Activated CD4-positive, alpha-beta memory T cell treated with anti-CD3 and anti-CD28 coated beads, Interleukin-2, amount 10 ng/mL, durations not matched to agents 7 days and 5 days (primary cell): ENCODE data around the gene SPIRE2. TPM values are rescaled to one million over a fixed set of nuclear protein-coding genes. Genes with fewer than 3 reads are reported as not detected.

Experiments used
- CTCF ChIA-PET: fragments of 350-600 bp; sonication (Branson Sonifier 250); formaldehyde crosslinking; loops from one replicate; lab custom pipeline; 2021; ENCODE audit warnings: antibody characterized with exemption, inconsistent platforms; lab: Charles Lee
- POLR2A ChIA-PET: fragments of 350-600 bp; sonication (Branson Sonifier 250); formaldehyde crosslinking; loops from one replicate; lab custom pipeline; 2021; ENCODE audit warnings: antibody characterized with exemption; lab: Charles Lee
- DNase-seq: peaks from one replicate; pipeline ENCODE4 v3.0.0-alpha.2; 2020
- H3K27ac Mint-ChIP-seq: one replicate; pipeline ENCODE4 v1.8.0; 2021; ENCODE audit warnings: mild to moderate bottlenecking, mixed read lengths
- H3K27me3 Mint-ChIP-seq: one replicate; pipeline ENCODE4 v1.8.0; 2021; ENCODE audit warnings: mixed read lengths
- H3K36me3 Mint-ChIP-seq: one replicate; pipeline ENCODE4 v1.8.0; 2021; ENCODE audit warnings: low read depth, mixed read lengths
- H3K4me1 Mint-ChIP-seq: one replicate; pipeline ENCODE4 v1.8.0; 2021; ENCODE audit warnings: mixed read lengths
- H3K4me3 Mint-ChIP-seq: one replicate; pipeline ENCODE4 v1.8.0; 2021; ENCODE audit warnings: mild to moderate bottlenecking, mixed read lengths
- H3K9me3 Mint-ChIP-seq: one replicate; pipeline ENCODE4 v1.8.0; 2021; ENCODE audit warnings: mixed read lengths
- total RNA-seq, 2 experiments: library from RNA; stranded (reverse); gene quantifications; one replicate each; pipeline ENCODE4 v1.2.3, GENCODE V29; 2021

Gene SPIRE2
- total RNA-seq, 2 experiments from 2014 or later = 1.6 to 1.8 TPM

GRCh38 chr16:89900885-89901284 lies 72.6 kb downstream of the SPIRE2 start:
- ChIA-PET POLR2A (no interaction called here), CTCF (no interaction called here)
- Mint-ChIP-seq H3K27ac (no peak overlapping the region), H3K4me1 (no peaks in the 10 kb centered on the region), H3K9me3 (no peaks in the 10 kb centered on the region), H3K36me3 (peaks cover 46% of the 10 kb centered on the region), H3K4me3 (no peak overlapping the region), H3K27me3 (no peaks in the 10 kb centered on the region)
- no peak for DNase-seq

GRCh38 chr16:89902980-89903379 lies 74.7 kb downstream of the SPIRE2 start:
- CTCF ChIA-PET = no interaction called here
- Mint-ChIP-seq H3K27ac (no peak overlapping the region), H3K4me3 (no peak overlapping the region), H3K36me3 (peaks cover 54% of the 10 kb centered on the region), H3K4me1 (no peaks in the 10 kb centered on the region), H3K9me3 (no peaks in the 10 kb centered on the region), H3K27me3 (no peaks in the 10 kb centered on the region)
- POLR2A ChIA-PET = no interaction called here
- no peak for DNase-seq

- no peaks in the 10 kb centered on the region for H3K4me1 Mint-ChIP-seq
- ChIA-PET CTCF (no interaction called here), POLR2A (no interaction called here)
- H3K9me3 Mint-ChIP-seq = no peaks in the 10 kb centered on the region
- H3K4me3 Mint-ChIP-seq = no peak overlapping the region
- peaks cover 48% of the 10 kb centered on the region for H3K36me3 Mint-ChIP-seq
- H3K27me3 Mint-ChIP-seq = no peaks in the 10 kb centered on the region
- DNase-seq = no peak
- no peak overlapping the region for H3K27ac Mint-ChIP-seq
Observed at GRCh38 chr16:89903908-89904515, 75.7 kb downstream of the SPIRE2 start.

GRCh38 chr16:89904606-89905510 lies 76.6 kb downstream of the SPIRE2 start:
- Mint-ChIP-seq H3K36me3 (peaks cover 47% of the 10 kb centered on the region), H3K4me3 (no peak overlapping the region), H3K27me3 (no peaks in the 10 kb centered on the region), H3K9me3 (no peaks in the 10 kb centered on the region), H3K4me1 (peaks cover 5% of the 10 kb centered on the region), H3K27ac (no peak overlapping the region)
- no peak for DNase-seq
- POLR2A ChIA-PET = interaction anchor here (1.1 kb wide), 1 partner anchor 16 kb away, joined by 3 read pairs; no protein-coding TSS in a partner anchor
- CTCF ChIA-PET = no interaction called here

DNA sequence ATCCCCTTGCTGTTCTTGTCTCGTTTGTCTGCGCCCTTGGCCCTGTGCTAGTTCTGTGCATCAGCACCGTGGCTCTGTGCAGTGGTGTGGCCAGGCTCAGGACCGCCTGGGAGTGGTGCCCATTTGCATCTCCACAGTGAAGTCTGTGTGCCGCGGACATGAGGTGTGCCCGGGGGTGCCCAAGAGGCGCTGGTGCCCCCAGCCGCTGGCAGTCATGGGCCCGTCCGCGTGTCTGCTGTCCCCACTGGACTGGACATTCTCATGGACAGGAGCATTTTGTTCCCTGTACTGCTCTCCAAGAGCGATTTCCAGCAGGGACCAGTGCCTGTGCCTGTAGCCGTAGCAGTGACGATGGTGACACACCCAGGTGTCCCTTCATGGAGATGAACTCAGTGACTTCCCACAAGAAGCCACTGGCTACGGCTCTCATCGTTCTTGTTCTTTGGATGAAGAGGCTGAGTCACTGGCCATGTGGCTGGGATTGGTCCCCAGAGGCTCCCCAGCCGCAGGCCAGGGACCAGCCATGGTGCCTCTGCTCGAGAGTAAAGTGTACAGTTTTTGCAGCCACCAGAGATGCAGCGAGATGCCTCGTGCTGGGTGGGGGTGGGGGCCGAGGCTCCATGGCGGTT lies 77.3 kb downstream of the SPIRE2 start:
- H3K36me3 Mint-ChIP-seq = peaks cover 47% of the 10 kb centered on the region
- H3K27ac Mint-ChIP-seq = no peak overlapping the region
- CTCF ChIA-PET = no interaction called here
- peaks cover 8% of the 10 kb centered on the region for H3K4me1 Mint-ChIP-seq
- no peaks in the 10 kb centered on the region for H3K27me3 Mint-ChIP-seq
- H3K9me3 Mint-ChIP-seq = no peaks in the 10 kb centered on the region
- POLR2A ChIA-PET = interaction anchor here (1.1 kb wide), 1 partner anchor 17 kb away, joined by 3 read pairs; no protein-coding TSS in a partner anchor
- no peak for DNase-seq
- H3K4me3 Mint-ChIP-seq = no peak overlapping the region

DNA sequence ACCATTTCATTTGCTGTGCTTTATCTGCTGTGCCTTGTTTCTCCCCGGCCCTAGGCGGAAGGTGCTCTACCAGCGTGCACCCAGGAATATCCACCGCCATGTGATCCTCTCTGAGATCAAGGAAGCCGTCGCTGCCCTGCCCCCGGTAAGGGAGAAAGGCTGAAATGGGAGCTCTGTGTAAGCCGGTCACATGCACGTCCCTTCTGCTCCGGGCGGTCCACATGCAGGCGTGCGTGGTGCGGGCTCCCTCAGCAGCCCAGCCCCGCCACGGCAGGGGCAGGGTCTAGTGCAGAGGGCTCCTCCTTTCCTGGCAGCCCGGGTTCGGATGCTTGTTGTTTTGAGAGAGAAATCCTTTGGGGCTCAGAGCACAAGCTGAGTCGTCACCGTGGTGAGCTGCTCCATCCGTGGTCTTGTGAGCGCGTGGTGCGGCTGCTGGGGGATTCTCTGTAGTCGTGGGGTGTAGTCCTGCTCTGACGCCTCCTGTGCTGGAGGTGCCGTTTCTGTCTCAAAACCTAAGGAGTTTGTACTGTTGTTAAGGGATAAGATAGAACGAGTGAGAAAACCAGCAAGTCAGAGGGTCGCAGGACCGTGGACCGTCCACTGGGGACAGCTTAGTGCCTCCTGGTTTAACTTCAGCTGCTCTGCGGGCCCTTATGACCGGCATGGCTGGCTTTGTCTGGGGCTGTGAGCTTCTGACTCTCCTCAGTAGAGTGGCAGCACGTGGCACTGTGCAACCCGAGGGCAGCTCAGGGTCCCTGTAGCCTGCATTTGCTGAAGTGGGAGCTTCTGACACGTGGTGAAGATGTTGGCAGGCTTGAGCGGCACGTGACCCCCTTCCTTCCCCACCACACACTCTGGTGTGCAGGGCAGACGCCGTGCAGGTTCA lies 78.1 kb downstream of the SPIRE2 start:
- Mint-ChIP-seq H3K27me3 (no peaks in the 10 kb centered on the region), H3K4me3 (no peak overlapping the region), H3K4me1 (peaks cover 10% of the 10 kb centered on the region), H3K27ac (no peak overlapping the region), H3K36me3 (peaks cover 46% of the 10 kb centered on the region), H3K9me3 (no peaks in the 10 kb centered on the region)
- POLR2A ChIA-PET = interaction anchor here (1.8 kb wide), 1 partner anchor 11 kb away, joined by 8 read pairs; no protein-coding TSS in a partner anchor
- DNase-seq = no peak
- CTCF ChIA-PET = interaction anchor here (1.5 kb wide), 1 partner anchor 45 kb away, joined by 6 read pairs; no protein-coding TSS in a partner anchor

DNA sequence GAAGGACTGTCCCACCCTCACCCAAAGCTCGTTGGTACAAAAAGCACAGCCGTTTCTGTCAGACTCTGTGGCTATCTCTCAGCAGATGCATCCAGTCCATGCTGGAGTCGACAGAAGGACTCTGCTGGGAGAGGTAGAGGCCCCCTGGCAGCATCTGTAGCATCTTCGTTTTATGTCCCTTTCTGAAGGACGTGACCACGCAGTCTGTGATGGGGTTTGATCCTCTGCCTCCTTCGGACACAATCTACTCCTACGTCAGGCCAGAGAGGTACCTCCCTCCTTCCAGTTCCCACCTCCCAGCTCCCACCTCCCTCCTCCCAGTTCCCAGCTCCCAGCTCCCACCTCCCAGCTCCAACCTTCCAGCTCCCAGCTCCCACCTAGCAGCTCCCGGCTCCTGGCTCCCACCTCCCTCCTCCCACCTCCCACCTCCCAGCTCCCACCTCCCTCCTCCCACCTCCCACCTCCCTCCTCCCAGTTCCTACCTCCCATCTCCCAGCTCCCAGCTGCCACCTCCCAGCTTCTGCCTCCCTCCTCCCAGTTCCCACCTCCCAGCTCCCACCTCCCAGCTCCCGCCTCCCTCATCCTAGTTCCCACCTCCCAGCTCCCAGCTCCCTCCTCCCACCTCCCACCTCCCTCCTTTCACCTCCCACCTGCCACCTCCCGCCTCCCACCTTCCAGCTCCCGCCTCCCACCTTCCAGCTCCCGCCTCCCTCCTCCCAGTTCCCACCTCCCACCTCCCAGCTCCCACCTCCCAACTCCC lies 79.0 kb downstream of the SPIRE2 start:
- H3K36me3 Mint-ChIP-seq = peaks cover 54% of the 10 kb centered on the region
- no peaks in the 10 kb centered on the region for H3K27me3 Mint-ChIP-seq
- H3K27ac Mint-ChIP-seq = no peak overlapping the region
- H3K4me3 Mint-ChIP-seq = no peak overlapping the region
- ChIA-PET POLR2A (interaction anchor here (1.8 kb wide), 1 partner anchor 10 kb away, joined by 8 read pairs; no protein-coding TSS in a partner anchor), CTCF (interaction anchor here (0.6 to 1.5 kb wide), 2 partner anchors 46 to 448 kb away, joined by 4 to 6 read pairs; no protein-coding TSS in a partner anchor)
- peaks cover 10% of the 10 kb centered on the region for H3K4me1 Mint-ChIP-seq
- DNase-seq = no peak
- H3K9me3 Mint-ChIP-seq = no peaks in the 10 kb centered on the region

GRCh38 chr16:89908236-89908635 lies 80.0 kb downstream of the SPIRE2 start:
- CTCF ChIA-PET = interaction anchor here (1.5 to 3.0 kb wide), 2 partner anchors 47 to 209 kb away, joined by 6 to 18 read pairs; no protein-coding TSS in a partner anchor
- Mint-ChIP-seq H3K27ac (no peak overlapping the region), H3K4me1 (peaks cover 10% of the 10 kb centered on the region), H3K36me3 (peaks cover 56% of the 10 kb centered on the region), H3K4me3 (no peak overlapping the region), H3K9me3 (no peaks in the 10 kb centered on the region), H3K27me3 (no peaks in the 10 kb centered on the region)
- POLR2A ChIA-PET = interaction anchor here (1.8 kb wide), 1 partner anchor 9 kb away, joined by 8 read pairs; no protein-coding TSS in a partner anchor
- DNase-seq = no peak

DNA sequence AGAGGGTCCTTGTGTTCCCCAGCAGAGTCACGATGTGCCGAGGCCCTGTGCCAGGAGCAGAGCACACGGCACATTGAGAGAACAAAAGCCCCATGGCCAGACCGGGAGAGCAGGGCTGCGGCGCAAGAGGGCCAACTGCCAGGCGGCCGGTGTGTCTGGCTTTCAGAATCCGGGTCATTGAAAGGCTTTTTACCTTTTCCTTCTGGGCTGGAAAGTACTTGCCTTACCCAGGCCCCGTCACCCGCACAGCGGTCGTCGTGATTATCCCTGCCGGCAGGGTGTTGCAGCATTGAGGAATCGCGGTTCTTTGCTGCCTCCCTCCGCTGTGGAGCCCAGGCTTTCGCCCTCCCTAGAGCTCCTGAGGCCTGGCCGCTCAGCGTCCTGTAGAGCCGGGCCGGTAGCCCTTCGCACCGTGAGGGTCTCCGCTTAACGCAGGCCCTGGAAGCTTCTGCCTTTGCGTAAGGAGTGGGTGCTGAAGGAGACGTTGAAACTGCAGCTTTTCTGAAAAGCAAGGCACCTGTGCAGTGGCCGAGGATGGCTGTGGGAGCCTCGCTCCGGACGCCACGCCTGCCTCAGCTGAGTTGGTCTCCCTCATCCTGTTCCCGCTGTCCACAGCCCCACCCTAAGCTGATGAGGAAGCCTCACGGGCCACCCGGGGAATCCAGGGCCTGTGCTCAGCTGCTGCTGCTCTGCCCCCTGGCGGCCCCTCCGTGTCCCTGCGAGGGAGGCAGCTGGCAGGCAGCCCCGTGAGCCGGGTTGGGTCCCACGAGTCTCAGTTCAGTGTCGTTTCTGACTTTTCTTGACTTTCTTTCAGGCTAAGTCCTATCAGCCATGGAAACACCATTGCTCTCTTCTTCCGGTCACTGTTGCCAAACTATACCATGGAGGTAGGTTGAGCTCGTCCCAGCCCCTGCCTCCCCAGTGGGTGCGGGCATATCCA lies 81.8 kb downstream of the SPIRE2 start:
- ChIA-PET POLR2A (interaction anchor here (0.8 to 1.7 kb wide), 4 partner anchors 9 to 36 kb away, joined by 3 to 12 read pairs (median 4); partner anchors contain the start of genes MC1R and TCF25), CTCF (interaction anchor here (0.5 to 3.0 kb wide), 27 partner anchors 9 to 1284 kb away, joined by 3 to 18 read pairs (median 4); partner anchors contain the start of genes MC1R, TCF25 and TUBB3)
- Mint-ChIP-seq H3K36me3 (peaks cover 55% of the 10 kb centered on the region), H3K4me3 (no peak overlapping the region), H3K27ac (no peak overlapping the region), H3K4me1 (peaks cover 10% of the 10 kb centered on the region), H3K27me3 (no peaks in the 10 kb centered on the region), H3K9me3 (no peaks in the 10 kb centered on the region)
- peak; percentile 77 for DNase-seq

DNA sequence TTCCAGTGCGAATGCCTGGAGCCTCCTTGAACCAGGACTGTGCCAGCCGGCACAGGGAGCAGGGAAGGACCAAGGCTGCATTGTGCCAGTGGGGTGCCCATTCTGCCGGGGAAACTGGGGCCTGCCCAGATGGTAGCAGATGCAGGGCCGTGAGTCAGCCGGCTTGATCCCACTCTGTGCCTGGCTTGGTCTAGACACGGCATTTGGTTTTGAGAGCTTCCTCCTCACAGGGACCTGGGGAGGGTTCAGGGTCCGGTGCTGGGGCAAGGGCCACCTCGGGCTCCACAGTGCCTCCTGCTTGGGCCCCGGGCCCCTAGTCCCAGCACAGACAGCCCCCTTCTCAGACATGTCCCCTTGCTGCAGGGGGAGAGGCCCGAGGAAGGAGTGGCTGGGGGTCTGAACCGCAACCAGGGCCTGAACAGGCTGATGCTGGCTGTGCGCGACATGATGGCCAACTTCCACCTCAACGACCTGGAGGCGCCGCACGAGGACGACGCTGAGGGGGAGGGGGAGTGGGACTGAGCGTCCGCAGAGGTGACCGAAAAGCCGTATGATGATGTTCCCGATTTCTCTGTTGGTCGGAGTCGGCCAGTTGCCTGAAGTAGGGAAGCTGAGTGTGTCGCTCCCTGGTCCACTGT lies 82.6 kb downstream of the SPIRE2 start:
- Mint-ChIP-seq H3K4me3 (no peak overlapping the region), H3K36me3 (peaks cover 48% of the 10 kb centered on the region), H3K4me1 (peaks cover 10% of the 10 kb centered on the region), H3K27ac (no peak overlapping the region), H3K9me3 (no peaks in the 10 kb centered on the region), H3K27me3 (no peaks in the 10 kb centered on the region)
- ChIA-PET CTCF (interaction anchor here (0.5 to 3.0 kb wide), 24 partner anchors 8 to 311 kb away, joined by 3 to 18 read pairs (median 4); partner anchors contain the start of genes MC1R, TCF25 and TUBB3), POLR2A (interaction anchor here (0.8 to 1.7 kb wide), 4 partner anchors 8 to 37 kb away, joined by 3 to 12 read pairs (median 4); partner anchors contain the start of genes MC1R and TCF25)
- DNase-seq = no peak
